SJSA1 (cell line): ENCODE measurements around the gene TUBGCP5. TPM values are rescaled to one million over a fixed set of nuclear protein-coding genes. Genes with fewer than 3 reads are reported as not detected.
A peak's percentile ranks its signal among the peaks of the same experiment; 100 is the strongest.
"Not testable (repeated sequence)": the region's sequence is repeated elsewhere in the genome, so short reads cannot be mapped to it uniquely, and the experiment has no call there.

Experiments
- DNase-seq, 2 experiments: peaks; one replicate each; pipeline ENCODE4 v3.0.0-alpha.2; 2015 to 2020; ENCODE audit warnings: low spot score in 2 of 2, low read depth in 1 of 2
- H3K27ac ChIP-seq: fragments of 250-450 bp; sonication (Bioruptor Pico); 2 replicates; pipeline ENCODE4 v1.5.1; 2020; ENCODE audit warnings: mild to moderate bottlenecking, moderate library complexity
- H3K27me3 ChIP-seq: fragments of 250-450 bp; sonication (Bioruptor Pico); replicated peaks from 2 replicates; pipeline ENCODE4 v1.5.1; 2020; ENCODE audit warnings: mild to moderate bottlenecking, moderate library complexity
- H3K36me3 ChIP-seq: fragments of 250-450 bp; sonication (Bioruptor Pico); 2 replicates; pipeline ENCODE4 v1.5.1; 2020; ENCODE audit warnings: mild to moderate bottlenecking
- H3K4me1 ChIP-seq: fragments of 250-450 bp; sonication (Bioruptor Pico); replicated peaks from 2 replicates; pipeline ENCODE4 v1.6.1; 2021; ENCODE audit warnings: mild to moderate bottlenecking
- H3K4me3 ChIP-seq: fragments of 250-450 bp; sonication (Bioruptor Pico); 2 replicates; pipeline ENCODE4 v1.5.1; 2020; ENCODE audit warnings: mild to moderate bottlenecking
- H3K9me3 ChIP-seq: fragments of 250-450 bp; sonication (Bioruptor Pico); replicated peaks from 2 replicates; pipeline ENCODE4 v1.5.1; 2020; ENCODE audit warnings: mild to moderate bottlenecking
- total RNA-seq: library from RNA; depleted of rRNA; stranded (reverse); fragments of >200 nt; shearing (Covaris generic); gene quantifications from 2 replicates; pipeline ENCODE4 v1.2.3, GENCODE V29; 2014

TUBGCP5 gene
- total RNA-seq, 1 experiment from 2014 or later: 42.3 TPM

- peaks cover 87% of the 10 kb centered on the region for H3K36me3 ChIP-seq
- no peak overlapping the region for H3K4me3 ChIP-seq
- H3K27ac ChIP-seq: no peak overlapping the region
- DNase-seq: no peak
- H3K4me1 ChIP-seq: no peaks in the 10 kb centered on the region
- no peaks in the 10 kb centered on the region for H3K27me3 ChIP-seq
- no peaks in the 10 kb centered on the region for H3K9me3 ChIP-seq
Measured at GRCh38 chr15:23022156-23022555, 17.2 kb downstream of the TUBGCP5 start.

- peaks cover 8% of the 10 kb centered on the region; the same call in 1 of the 2 replicates for H3K4me1 ChIP-seq
- no peaks in the 10 kb centered on the region for H3K27me3 ChIP-seq
- H3K4me3 ChIP-seq: no peak overlapping the region
- peaks cover 79% of the 10 kb centered on the region for H3K36me3 ChIP-seq
- H3K27ac ChIP-seq: no peak overlapping the region
- H3K9me3 ChIP-seq: no peaks in the 10 kb centered on the region
- no peak for DNase-seq
Measured at GRCh38 chr15:23014394-23015000, 24.9 kb downstream of the TUBGCP5 start.

- Histone ChIP-seq H3K4me1 (peaks cover 8% of the 10 kb centered on the region; the same call in 1 of the 2 replicates), H3K27ac (no peak overlapping the region), H3K27me3 (no peaks in the 10 kb centered on the region), H3K36me3 (peaks cover 79% of the 10 kb centered on the region), H3K4me3 (no peak overlapping the region), H3K9me3 (no peaks in the 10 kb centered on the region)
- peak in 1 of 2 experiments; percentile 33 for DNase-seq
Measured at GRCh38 chr15:23013681-23014080, 25.7 kb downstream of the TUBGCP5 start.

- not testable (repeated sequence) for H3K4me1 ChIP-seq, H3K9me3 ChIP-seq, H3K27me3 ChIP-seq, H3K27ac ChIP-seq, H3K4me3 ChIP-seq
- peaks cover 81% of the 10 kb centered on the region for H3K36me3 ChIP-seq
- peak in 1 of 2 experiments; percentile 10 for DNase-seq
Measured at GRCh38 chr15:23012616-23013015, 26.8 kb downstream of the TUBGCP5 start.

- Histone ChIP-seq H3K27me3 (no peaks in the 10 kb centered on the region), H3K4me1 (no peaks in the 10 kb centered on the region), H3K27ac (no peak overlapping the region), H3K4me3 (no peak overlapping the region), H3K9me3 (no peaks in the 10 kb centered on the region), H3K36me3 (peaks cover 66% of the 10 kb centered on the region)
- DNase-seq: peak in 1 of 2 experiments; percentile 12
Measured at GRCh38 chr15:23003736-23004135, 35.6 kb downstream of the TUBGCP5 start.

- peak in 1 of 2 experiments; percentile 9 for DNase-seq
- peaks cover 62% of the 10 kb centered on the region for H3K36me3 ChIP-seq
- no peak overlapping the region for H3K4me3 ChIP-seq
- no peaks in the 10 kb centered on the region for H3K4me1 ChIP-seq
- no peak overlapping the region for H3K27ac ChIP-seq
- no peaks in the 10 kb centered on the region for H3K9me3 ChIP-seq
- no peaks in the 10 kb centered on the region for H3K27me3 ChIP-seq
Measured at GRCh38 chr15:23002920-23003319, 36.4 kb downstream of the TUBGCP5 start.

- DNase-seq: no peak
- Histone ChIP-seq H3K27ac (no peak overlapping the region), H3K36me3 (peaks cover 42% of the 10 kb centered on the region), H3K9me3 (no peaks in the 10 kb centered on the region), H3K4me1 (no peaks in the 10 kb centered on the region), H3K4me3 (no peak overlapping the region), H3K27me3 (no peaks in the 10 kb centered on the region)
Measured at GRCh38 chr15:22995795-22996194, 43.6 kb downstream of the TUBGCP5 start.

GRCh38 chr15:22992024-22992326 is 47.4 kb downstream of the TUBGCP5 start:
- H3K36me3 ChIP-seq: peaks cover 20% of the 10 kb centered on the region
- no peak overlapping the region for H3K4me3 ChIP-seq
- no peak overlapping the region for H3K27ac ChIP-seq
- H3K4me1 ChIP-seq: no peaks in the 10 kb centered on the region
- H3K9me3 ChIP-seq: no peaks in the 10 kb centered on the region
- DNase-seq: no peak
- H3K27me3 ChIP-seq: no peaks in the 10 kb centered on the region

- Histone ChIP-seq H3K27me3 (no peaks in the 10 kb centered on the region), H3K4me3 (no peak overlapping the region), H3K4me1 (no peaks in the 10 kb centered on the region), H3K27ac (no peak overlapping the region), H3K36me3 (peaks cover 12% of the 10 kb centered on the region), H3K9me3 (no peaks in the 10 kb centered on the region)
- DNase-seq: no peak
Measured at GRCh38 chr15:22989576-22990477, 49.5 kb downstream of the TUBGCP5 start.

GRCh38 chr15:22988811-22989210 is 50.6 kb downstream of the TUBGCP5 start:
- H3K9me3 ChIP-seq: no peaks in the 10 kb centered on the region

GRCh38 chr15:22981931-22982330 is 57.4 kb downstream of the TUBGCP5 start:
- not testable (repeated sequence) for H3K9me3 ChIP-seq, H3K27ac ChIP-seq, H3K4me3 ChIP-seq, H3K27me3 ChIP-seq, DNase-seq
- H3K4me1 ChIP-seq: peaks cover 15% of the 10 kb centered on the region
- peaks cover 10% of the 10 kb centered on the region for H3K36me3 ChIP-seq

More at GRCh38 chr15:22988811-22989210, 50.6 kb downstream of the TUBGCP5 start:
- H3K36me3 ChIP-seq: peaks cover 2% of the 10 kb centered on the region
- H3K4me3 ChIP-seq: no peak overlapping the region
- no peak overlapping the region for H3K27ac ChIP-seq
- DNase-seq: no peak
- H3K4me1 ChIP-seq: no peaks in the 10 kb centered on the region
- no peaks in the 10 kb centered on the region for H3K27me3 ChIP-seq

GRCh38 chr15:22981051-22981840 is 58.1 kb downstream of the TUBGCP5 start:
- H3K4me3 ChIP-seq: peak overlapping the region; percentile 95
- H3K27me3 ChIP-seq: no peaks in the 10 kb centered on the region
- DNase-seq: no peak
- H3K36me3 ChIP-seq: peaks cover 10% of the 10 kb centered on the region
- H3K27ac ChIP-seq: no peak overlapping the region
- H3K4me1 ChIP-seq: peaks cover 15% of the 10 kb centered on the region
- H3K9me3 ChIP-seq: no peaks in the 10 kb centered on the region

- peak; percentile 84 to 89 for DNase-seq
Measured at GRCh38 chr15:22980189-22981050, 58.9 kb downstream of the TUBGCP5 start, which contains the start of gene CYFIP1. Gene CYFIP1, minus strand, starts transcription at chr15:22980368. Its CDS starts 33,083 bp downstream, at chr15:22947285.

More at GRCh38 chr15:22980189-22981050, 58.9 kb downstream of the TUBGCP5 start, which contains the start of gene CYFIP1:
- H3K36me3 ChIP-seq: peaks cover 10% of the 10 kb centered on the region
- H3K27ac ChIP-seq: peak within 1 kb of the TSS; percentile 59
- peaks cover 15% of the 10 kb centered on the region for H3K4me1 ChIP-seq
- H3K4me3 ChIP-seq: peak within 1 kb of the TSS; percentile 95
- H3K27me3 ChIP-seq: no peaks in the 10 kb centered on the region
- H3K9me3 ChIP-seq: no peaks in the 10 kb centered on the region
